HG03139 (cell line): ENCODE results near the gene CHN1.

ENCODE experiments used
- ATAC-seq: cut with Tn5 transposase; IDR thresholded peaks from one replicate; pipeline ENCODE4 v1.9.1; 2021; ENCODE audit not compliant: unreplicated experiment

CHN1 gene

DNA sequence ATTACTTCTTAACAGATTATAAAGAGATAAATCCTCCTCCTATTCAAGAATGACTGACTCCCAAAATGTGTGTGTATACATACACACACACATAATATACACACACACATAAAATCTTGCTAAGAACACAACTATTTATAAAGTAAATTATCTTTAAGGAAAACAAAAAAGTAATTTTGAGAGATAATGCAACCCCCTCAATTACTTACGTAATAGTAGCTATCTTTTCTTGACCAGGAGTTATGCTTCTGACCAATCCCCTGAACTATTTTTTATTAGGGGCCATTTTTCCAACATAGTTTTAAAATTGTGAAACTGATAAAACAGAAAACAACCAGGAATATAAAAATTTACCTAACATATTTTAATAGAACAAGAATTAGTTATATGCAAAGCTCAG, 127.9 kb downstream of the CHN1 start:
- ATAC-seq, result no peak

DNA sequence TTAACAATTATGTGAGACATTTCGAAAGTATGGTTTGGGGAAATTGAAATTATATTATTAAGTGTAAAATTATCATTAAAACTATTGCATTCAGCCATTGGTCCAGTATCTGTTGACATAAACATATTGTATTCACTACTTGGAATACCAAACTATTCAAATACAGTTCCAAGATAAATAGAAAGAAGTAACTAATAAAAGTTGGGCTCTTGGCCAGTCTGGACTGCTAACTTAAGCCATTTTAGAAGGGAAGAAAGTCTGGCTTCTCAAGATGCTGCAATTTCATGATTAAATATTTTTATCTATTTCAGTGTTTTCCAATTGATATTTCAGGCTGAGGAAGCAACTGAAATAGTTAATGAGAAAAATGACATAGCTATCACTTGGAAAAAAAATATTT, 131.1 kb downstream of the CHN1 start:
- ATAC-seq, result no peak

DNA sequence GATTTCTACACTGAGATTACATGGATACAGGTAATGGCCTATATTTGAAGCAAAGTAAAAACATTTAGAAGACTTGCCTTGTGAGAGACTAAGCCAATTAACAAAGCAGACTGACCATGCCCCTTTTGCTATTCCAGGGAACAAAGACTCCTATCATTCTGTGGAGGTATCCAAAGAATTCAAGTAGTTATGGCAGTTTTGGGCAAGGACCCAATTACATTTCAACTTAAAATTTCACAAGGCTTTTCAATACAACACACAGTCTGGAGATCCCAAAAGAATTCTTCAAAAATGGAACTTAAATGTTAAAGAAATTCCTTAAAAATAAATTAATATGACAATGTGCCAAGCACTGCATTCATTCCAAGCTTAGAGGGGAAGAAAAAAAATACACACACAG, 131.7 kb downstream of the CHN1 start:
- ATAC-seq, result no peak

DNA sequence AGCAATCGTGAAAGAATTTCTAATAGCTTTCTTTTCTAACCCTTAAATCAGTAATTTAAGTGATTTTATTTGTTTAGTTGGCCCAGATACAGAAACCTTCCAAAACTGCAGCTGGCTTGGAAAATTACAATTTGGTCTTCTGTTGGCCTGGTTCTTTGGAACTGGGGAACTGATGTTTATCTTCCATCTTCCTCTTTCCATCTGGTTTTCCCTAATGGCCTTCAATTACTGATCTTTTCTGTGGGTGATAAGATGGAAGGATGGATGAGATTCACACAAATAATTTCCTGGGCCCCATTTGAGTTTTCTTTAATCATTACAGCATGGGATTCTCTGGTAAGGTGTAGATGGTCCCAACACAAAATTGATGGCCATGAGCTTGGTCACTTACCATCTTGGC, 134.4 kb downstream of the CHN1 start:
- ATAC-seq, result no peak

DNA sequence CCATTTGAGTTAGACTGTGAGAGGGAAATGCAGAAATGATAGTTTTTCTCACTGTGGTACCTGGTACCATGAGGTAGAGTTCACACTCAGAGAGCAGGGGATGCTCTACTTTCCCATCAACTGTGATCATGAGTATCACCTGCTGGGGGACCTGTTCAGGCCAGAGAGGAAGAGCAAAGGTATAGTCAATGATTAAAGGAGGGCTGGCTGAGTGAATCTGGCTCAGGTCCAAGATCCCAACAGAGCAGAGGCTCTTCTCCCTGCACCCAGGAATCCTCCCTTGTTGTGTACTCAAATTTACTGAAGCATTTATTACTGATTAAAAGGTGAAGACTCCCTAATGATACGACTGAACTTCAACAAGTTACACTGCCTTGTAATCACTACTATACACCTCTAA, 136.3 kb downstream of the CHN1 start:
- ATAC-seq, result no peak

DNA sequence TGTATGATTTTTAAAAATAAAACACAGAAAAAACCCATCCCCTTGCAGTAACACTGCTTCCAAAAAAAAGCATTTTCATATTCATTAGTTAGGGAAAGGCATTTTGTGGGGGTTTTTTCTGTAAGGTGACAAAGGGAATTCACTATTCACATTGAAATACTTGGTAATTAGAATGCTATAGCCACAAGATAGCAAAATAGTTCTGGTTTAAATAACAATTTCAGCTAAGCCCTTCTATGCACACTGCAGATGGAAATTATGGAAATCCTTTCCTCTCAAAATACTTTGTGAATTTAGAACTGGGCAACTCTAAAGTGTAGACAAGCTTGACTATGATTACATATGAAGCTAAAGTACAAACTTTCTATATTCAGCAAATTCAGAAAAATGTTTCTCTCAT, 138.8 kb downstream of the CHN1 start:
- ATAC-seq, result no peak

DNA sequence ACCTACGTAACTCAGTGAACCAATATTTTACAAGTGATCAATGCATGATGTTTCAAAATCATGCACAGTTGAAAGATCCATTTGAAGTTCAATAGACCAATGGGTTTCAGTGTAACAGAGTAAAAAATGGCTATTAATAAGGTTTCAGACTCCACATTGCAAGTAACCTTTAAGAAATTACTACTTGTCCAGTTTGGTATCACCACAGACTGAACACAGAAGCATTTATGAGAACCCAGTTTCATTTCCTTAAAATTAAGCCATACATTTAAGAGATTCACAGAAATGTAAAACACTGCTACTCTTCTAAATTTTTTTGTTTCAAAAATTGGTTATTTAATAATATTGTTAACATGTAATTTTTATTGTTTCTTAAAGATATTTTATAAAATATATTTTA, 142.0 kb downstream of the CHN1 start:
- ATAC-seq, result no peak

DNA sequence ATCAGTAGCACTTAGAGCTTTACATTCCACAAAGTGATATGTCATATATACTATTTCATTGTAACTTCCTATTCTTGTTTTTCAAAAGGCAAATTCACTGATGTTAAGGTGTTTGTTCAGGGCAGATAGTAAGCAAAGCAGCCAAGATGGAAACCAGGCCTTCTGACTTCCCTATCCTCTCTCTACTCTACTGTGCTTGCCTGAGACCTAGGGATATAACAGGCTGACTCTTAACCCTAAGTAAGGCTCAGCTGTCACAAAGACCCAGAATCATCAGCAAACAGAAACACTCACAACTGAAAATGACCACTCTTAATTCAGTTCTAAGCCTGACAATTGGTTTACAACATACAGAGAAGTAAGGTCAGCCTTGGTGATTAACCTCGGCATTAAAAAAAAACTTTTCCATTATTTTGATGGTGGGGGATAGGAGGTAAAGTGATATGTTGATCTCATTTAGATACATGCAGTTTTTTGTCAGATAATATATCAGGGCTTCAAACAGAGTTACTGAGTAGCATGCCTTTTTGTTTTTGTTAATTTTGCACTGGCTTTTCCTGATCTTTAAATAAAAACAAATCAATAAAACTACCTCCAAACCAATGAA, 145.5 kb downstream of the CHN1 start:
- ATAC-seq, result no peak

DNA sequence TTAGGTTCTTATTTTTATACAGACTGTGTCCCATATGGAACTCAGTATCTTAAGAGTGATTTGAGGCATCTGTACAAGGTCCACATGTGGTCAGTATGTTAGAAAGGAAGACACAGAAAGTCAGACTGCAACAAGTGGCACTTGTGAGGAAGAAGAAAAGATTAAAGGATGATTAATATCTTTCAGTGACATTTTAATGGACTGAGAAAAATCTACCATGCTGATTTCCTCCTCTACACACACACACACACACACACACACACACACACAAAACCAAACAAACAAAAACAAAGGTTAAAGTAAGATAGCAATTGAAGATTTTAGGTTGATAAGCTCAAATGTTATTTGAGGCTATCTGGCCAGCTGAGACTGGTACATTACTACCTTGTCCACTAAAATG, 146.4 kb downstream of the CHN1 start:
- no peak for ATAC-seq

DNA sequence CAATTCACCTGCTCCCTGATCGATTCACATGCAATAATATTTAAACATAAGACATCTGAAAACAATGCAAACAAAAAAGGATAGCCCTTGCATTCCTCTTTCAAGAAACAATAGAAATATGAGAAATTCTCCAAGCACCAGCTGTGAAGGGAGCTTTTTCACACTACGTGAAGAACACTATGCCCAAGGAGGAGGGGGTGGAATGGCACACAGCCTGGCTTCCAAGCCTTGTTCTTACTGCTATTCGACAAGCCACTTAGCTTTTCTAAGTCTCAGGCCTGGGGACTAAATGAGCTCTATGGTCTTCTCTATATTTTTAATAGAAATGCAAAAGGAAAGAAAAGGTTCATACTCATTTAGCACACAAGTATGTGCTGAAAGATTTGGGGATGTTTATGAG, 148.7 kb downstream of the CHN1 start:
- no peak for ATAC-seq

DNA sequence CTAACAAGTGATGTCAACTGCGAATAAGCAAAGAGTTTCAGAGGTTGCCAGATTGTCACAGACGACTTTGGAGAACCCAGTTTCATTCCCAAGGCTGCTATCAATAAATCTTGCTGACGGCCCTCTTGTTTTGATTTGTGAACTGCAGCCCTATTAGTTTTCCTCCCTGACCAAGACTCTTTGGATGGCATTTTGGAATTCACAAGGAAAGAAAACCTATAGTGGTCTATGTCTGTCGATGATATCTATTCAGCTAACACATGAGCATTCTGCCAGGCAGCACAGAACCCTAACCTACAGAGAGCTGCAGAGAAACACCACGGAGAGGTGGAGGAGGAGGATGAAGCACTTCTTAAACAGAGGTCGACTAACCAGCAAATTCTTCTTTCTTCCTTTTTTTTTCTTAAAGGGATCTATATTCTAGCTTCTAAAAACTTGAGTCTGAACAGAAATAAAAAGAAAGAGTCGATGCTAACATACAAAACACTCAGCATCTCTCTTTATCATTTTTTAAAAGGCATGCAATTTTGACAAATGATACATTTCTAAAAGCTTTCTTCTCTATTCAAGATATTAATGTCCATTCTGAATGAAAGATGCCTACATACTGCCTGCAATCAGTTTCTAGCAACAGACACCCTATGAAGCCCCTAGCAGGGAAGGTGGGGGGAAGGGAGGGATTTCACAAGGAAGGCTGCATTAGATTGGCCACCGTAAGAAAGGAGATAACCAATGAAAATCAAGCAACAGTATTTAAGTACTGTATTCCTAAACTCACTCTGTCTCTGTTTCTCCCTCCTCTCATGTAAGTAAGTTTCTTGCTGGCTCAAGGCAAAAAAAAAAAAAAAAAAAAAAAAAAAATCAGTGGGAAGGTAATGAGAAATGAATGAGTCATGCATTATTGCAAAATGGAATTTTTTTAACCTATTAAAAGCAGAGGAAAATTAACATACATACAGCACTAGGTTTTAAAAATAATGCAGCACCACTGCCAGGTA, 157.9 kb downstream of the CHN1 start:
- no peak for ATAC-seq

DNA sequence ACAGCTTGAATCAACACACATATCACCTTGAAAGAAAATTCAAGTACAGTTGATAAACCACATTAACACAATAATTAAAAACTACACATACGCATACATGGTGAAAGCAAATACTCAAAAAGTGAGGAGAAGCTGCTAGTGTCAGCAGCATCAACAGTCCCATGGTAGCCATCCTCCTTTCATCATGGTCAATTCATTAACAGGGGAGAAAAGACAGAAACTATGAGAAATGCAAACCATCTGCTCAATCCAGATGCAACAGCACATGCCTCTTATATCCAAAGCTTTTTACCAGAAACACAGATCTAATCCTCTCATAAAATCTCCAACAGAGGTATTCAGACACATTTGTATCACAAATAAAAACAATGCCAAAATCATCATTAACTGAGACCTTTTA, 159.0 kb downstream of the CHN1 start:
- no peak for ATAC-seq

DNA sequence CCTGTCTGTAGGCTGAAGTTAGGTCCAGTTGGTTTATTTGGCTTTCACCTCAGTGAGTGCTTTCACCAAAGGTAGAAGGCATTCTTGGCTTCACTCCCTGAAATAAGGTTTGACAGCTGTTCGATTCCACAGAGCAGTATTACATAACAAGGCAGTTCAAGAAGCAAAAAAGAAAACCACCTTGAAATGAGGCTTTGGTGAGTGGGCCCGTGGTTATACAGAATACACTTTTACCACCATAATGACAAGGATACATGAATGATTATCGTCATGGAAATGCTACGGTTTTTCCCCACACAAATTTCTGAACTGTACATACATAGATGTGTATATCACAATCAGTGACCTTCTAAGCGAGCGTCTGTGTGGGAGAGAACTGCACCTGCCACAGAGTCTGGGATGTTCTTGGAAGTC, 160.9 kb downstream of the CHN1 start:
- no peak for ATAC-seq

DNA sequence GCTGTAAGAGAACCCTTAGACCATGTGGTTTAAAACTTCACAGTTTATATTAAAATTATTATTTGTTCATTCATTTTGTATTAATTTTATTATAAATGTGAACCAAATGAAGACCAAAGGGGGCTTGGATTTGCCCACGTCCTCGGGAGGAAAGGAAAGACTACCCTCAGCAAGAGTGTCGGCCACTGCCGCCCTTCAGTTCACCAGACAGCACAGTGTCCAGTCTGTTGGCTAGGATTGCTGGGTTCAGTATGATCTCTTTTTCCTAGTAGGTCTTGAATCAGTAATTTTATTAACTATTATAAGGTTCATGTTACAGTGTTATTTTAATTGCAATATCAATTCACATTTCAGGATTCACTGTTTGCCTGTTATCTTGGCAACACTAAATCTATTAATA, 162.7 kb downstream of the CHN1 start:
- ATAC-seq, result no peak

DNA sequence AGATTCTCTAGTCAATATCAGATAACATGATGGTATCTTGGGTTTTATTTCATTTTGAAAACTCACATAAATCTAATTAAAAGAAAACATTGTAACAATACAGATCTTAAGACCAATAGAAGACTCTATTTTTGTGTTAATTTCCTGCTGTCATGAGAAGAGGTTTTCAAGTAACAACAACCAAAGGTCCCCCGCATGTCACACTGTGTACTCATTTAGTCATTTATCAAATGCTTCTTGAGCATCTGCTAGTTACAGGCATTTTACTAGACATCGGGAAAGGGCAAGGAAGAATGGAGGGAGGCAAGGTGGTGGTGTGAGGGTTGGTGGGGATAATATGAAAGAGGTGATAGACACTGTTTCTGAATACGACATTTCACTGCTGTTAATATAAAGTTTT, 163.2 kb downstream of the CHN1 start:
- ATAC-seq, result no peak

DNA sequence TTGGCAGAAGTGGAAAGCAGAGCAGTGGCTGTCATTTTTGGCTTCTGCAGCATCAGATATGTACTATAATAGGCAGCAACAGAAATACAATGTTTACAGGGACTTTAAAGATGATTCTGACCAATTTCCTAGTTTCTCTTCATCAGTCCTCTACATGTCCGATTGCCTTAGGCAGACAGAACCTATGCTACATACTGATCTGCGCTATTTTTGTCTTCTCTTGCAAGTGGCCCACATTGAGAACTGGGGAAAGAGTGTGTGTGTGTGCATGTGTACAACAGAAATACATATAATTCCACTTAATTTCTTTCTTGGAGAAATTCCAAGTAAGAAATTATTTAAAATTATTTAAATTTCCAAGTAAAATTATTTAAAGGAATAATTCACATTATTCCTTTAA, 163.8 kb downstream of the CHN1 start:
- ATAC-seq, result no peak

DNA sequence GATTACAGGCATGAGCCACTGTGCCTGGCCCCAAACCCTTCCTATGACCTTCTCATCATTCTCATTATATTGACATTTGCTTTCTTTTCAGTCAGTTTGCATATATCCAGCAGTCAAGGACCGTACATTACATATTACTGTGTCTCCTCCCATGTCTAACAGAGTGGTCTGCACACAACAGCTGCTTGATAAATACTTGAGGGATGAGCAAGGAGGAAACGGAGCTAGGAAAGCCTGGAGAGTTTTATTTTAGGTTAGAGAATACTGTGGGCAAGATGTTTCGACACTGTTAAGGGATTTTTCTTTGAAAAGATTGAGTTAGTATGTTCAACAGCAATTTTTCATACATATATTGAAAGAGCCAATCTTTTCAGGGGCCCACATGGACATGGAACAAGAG, 164.7 kb downstream of the CHN1 start:
- ATAC-seq, result no peak

DNA sequence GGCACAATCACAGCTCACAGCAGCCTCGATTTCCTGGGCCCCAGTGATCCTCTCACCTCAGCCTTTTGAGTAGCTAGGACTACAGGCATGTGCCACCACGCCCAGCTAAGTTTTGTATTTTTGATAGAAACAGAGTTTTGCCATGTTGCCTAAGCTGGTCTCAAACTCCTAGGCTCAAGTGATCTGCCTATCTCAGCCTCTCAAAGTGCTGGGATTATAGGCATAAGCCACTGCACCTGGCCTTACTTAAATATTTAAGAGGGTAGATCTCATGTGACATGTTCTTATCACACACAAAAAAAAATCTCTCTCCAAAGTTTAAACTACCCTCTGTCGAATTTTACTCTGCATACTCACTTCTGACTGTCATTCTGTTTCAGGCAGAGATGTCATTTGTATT, 165.5 kb downstream of the CHN1 start:
- no peak for ATAC-seq

DNA sequence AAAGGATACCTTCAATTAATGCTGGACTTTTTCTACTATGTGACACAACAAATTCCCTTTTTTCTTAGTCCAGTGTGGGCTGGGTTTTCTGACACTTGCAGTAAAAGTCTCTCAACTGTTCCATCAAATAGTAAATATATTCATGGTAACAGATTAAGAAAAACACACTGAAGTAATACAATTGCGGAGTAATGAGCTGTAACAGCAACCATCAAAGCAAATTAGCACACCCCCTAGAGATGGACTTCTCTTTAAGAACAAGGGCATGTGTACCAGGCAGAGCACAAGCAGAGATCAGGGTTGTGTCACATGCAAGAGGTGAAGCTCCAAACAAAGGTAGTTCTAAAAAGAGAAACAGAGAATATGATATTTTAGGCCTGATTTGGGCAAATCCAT, 168.2 kb downstream of the CHN1 start:
- ATAC-seq, result no peak

DNA sequence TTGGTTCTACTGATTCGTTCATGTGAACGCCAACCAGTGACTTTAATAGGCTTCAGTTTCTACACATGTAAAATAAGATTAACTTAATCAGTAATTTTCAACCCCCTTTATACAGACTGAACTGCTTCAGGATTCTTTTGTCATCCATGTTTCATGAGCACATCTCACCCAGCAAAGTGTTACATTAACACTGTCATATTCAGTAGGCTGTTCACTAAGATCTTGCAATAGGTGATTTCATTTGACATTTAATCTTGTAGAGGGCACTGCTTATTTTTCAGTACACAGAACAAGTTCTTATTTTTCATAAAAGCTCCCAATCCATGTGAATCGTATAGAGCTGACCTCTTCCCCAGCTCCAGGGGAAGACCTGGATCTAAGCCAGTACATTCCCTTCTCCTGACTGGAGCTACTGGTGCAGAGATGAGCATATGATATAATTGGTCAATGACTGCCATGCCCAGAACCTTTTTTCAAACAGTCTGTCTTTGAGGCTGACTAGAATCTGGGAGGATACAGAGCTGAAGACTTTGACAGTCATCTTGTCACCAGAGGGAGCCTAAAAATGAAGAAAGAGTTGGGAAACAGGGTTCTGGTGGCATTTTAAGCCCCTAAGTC, 168.7 kb downstream of the CHN1 start:
- no peak for ATAC-seq

DNA sequence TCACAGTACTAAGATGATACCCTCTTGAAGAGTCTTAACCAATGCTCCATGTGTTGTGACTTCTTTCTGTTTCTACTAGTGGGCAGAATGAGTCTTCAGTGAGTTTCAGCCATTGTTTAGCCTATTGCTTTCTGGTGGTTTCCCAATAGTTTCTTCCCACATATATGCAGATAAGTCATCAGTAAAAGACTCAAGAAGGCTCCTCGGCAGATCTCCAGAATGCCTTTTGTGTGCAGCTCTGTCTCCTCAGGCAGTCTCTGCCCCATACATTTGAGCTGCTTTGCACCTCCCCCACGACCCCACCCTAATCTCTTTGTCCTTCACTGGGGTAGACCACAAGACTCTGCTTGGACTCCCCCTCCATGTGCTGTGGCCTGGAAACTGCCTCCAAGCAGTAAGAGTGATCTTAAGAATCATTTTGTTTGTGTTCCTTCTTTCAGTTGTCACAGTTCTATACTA, 169.4 kb downstream of the CHN1 start:
- no peak for ATAC-seq

DNA sequence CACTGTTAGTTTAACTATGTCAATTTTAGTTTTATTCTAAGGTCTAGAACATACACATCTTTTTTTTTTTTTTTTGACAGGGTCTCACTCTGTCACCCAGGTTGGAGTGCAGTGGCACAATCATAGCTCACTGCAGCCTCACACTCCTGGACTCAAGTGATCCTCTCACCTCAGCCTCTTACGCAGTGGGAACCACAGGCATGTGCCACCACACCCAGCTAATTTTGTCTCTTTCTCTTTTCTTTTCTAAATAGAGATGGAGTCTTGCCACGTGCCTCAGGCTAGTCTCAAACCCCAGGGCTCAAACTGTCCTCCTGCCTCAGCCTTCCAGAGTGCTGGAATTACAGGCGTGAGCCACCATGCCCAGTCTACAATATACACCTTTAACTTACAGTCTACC, 171.4 kb downstream of the CHN1 start:
- no peak for ATAC-seq
